Measurements from ENCODE around the gene TFAM.

- TF ChIP-seq, protein P1, sequence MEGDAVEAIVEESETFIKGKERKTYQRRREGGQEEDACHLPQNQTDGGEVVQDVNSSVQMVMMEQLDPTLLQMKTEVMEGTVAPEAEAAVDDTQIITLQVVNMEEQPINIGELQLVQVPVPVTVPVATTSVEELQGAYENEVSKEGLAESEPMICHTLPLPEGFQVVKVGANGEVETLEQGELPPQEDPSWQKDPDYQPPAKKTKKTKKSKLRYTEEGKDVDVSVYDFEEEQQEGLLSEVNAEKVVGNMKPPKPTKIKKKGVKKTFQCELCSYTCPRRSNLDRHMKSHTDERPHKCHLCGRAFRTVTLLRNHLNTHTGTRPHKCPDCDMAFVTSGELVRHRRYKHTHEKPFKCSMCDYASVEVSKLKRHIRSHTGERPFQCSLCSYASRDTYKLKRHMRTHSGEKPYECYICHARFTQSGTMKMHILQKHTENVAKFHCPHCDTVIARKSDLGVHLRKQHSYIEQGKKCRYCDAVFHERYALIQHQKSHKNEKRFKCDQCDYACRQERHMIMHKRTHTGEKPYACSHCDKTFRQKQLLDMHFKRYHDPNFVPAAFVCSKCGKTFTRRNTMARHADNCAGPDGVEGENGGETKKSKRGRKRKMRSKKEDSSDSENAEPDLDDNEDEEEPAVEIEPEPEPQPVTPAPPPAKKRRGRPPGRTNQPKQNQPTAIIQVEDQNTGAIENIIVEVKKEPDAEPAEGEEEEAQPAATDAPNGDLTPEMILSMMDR (IDR thresholded peaks at IDR 0.05), result no peak
- TF ChIP-seq POLR2A (IDR thresholded peaks at IDR 0.05), result no peak
Observed at GRCh38 chr10:58396057-58396456, 10.8 kb downstream of the TFAM start.
